Measurements from ENCODE around the gene ATL3.
"Not testable (repeated sequence)": the region's sequence is repeated elsewhere in the genome, so short reads cannot be mapped to it uniquely, and the experiment has no call there.

Gene ATL3

DNA sequence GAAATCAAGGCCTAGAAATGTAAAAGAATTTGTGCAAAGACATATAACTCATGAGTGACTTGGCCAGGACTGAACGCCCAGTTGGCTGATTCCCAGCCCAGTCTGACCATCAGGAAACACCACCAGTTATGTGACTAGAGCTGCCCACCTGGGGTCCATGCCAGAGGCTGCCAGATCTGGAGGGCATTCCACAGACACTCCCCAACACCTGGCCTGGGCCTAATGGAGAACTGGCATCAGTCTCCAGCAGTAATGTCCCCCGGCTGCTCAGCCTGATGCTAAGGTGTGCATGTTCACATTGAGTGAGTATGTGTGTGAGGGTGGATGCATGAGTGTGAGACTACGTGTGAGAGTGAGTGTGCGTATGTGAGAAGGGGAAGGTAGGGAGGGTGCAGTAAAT lies 72.6 kb downstream of the ATL3 start:
- no peak overlapping the region for H3K27ac ChIP-seq
- H3K9ac ChIP-seq = no peak overlapping the region
- no peak overlapping the region for H3K4me2 ChIP-seq
- TF ChIP-seq Cebpa-rat (IDR thresholded peaks at IDR 0.05) = no peak
- no peaks in the 10 kb centered on the region for H3K36me3 ChIP-seq
- no peaks in the 10 kb centered on the region for H4K20me1 ChIP-seq
- no peaks in the 10 kb centered on the region; a peak in 1 of 20 replicates for H3K4me1 ChIP-seq
- H3K4me3 ChIP-seq = no peak overlapping the region
- peaks cover 0 to 4% (median 0%) of the 10 kb centered on the region in 11 experiments; a peak in 1 of 22 replicates for H3K9me3 ChIP-seq (replicated peaks in 1 of 11)
- H3K27me3 ChIP-seq = no peaks in the 10 kb centered on the region

DNA sequence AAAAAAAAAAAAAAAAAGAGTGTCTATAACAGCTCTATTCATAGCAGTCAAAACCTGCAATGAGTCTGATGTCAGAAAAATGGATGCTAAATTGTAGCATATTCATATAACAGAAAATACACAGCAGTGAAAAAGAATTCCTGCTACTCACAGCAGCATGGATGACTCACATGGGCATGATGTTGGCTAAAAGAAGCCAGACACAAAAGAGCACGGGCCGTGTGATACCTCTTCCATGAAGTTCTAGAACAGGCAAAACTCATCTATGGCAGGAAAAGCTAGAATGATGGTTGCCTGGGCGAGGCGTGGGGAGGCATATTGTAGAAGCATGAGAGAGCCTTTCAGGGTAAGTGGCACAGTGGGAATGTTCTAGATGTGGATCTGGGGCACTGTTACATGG lies 75.9 kb downstream of the ATL3 start:
- Histone ChIP-seq H3K4me1 (no peaks in the 10 kb centered on the region), H3K27me3 (no peaks in the 10 kb centered on the region), H3K4me2 (no peak overlapping the region), H3K9me3 (replicated peaks in 1 of 11) (peaks cover 0 to 4% (median 0%) of the 10 kb centered on the region in 11 experiments; a peak in 1 of 22 replicates), H4K20me1 (no peaks in the 10 kb centered on the region), H3K36me3 (no peaks in the 10 kb centered on the region), H3K4me3 (no peak overlapping the region), H3K27ac (no peak overlapping the region), H3K9ac (no peak overlapping the region)
- TF ChIP-seq Cebpa-rat (IDR thresholded peaks at IDR 0.05) = no peak

- Histone ChIP-seq H3K27me3 (no peaks in the 10 kb centered on the region), H4K20me1 (no peaks in the 10 kb centered on the region), H3K9me3 (replicated peaks in 1 of 11) (peaks cover 0 to 4% (median 0%) of the 10 kb centered on the region in 11 experiments; a peak in 1 of 22 replicates), H3K36me3 (no peaks in the 10 kb centered on the region), H3K4me3 (no peak overlapping the region), H3K4me1 (peaks cover 0 to 4% (median under 1%) of the 10 kb centered on the region in 10 experiments; a peak in 5 of 20 replicates), H3K4me2 (no peak overlapping the region), H3K27ac (no peak overlapping the region), H3K9ac (no peak overlapping the region)
- TF ChIP-seq Cebpa-rat (IDR thresholded peaks at IDR 0.05) = no peak
Measured at GRCh38 chr11:63592975-63593395, 78.2 kb downstream of the ATL3 start.

DNA sequence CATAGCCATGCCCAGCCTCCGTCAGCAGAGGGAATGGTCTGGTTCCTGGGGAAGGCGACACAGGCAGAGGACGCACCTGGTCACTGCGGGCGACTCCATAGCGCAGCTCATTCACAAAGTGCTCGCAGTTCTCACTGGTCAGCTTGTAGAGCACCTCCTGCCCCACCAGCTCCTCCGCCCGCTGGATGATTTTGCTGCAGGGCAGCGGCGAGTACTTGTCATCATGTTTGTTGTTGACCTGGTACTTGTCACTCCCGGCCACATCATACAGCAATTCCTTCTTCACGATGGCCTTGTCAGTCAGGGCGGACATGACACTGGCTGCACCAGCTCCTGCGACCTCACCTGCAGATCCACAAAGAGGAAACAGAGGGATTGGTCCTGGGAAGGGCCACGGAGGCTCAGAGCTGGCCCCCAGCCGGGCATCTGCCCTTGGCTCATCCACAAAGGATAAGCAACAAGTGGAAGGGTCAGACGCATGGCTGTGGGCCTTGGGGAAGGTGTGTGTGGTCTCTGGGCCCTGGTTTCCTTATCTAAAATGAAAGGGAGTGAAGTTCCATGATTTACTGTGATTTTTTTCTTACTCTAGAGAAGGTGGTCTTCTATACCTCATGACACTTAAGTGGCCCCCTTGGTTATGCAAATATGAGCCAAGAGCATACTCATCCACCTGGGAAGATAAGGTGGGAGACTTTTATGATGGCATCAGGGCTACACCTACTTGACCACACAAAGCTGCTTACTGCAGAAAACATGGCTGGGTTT lies 81.0 kb downstream of the ATL3 start:
- no peak overlapping the region for H3K4me3 ChIP-seq
- peaks cover 0 to 10% (median 3%) of the 10 kb centered on the region in 10 experiments; a peak in 5 of 20 replicates for H3K4me1 ChIP-seq
- no peak overlapping the region for H3K27ac ChIP-seq
- no peaks in the 10 kb centered on the region for H3K36me3 ChIP-seq
- H3K9me3 ChIP-seq (replicated peaks in 1 of 11) = no peaks in the 10 kb centered on the region
- H3K9ac ChIP-seq = no peak overlapping the region
- H3K27me3 ChIP-seq = no peaks in the 10 kb centered on the region
- H4K20me1 ChIP-seq = no peaks in the 10 kb centered on the region
- TF ChIP-seq Cebpa-rat (IDR thresholded peaks at IDR 0.05) = no peak
- H3K4me2 ChIP-seq = no peak overlapping the region

GRCh38 chr11:63589000-63589399 lies 82.2 kb downstream of the ATL3 start:
- no peak for TF ChIP-seq Cebpa-rat (IDR thresholded peaks at IDR 0.05)
- Histone ChIP-seq H3K36me3 (no peaks in the 10 kb centered on the region), H3K4me3 (no peak overlapping the region), H3K27me3 (no peaks in the 10 kb centered on the region), H3K9me3 (replicated peaks in 1 of 11) (no peaks in the 10 kb centered on the region), H3K9ac (no peak overlapping the region), H3K4me1 (peaks cover 0 to 10% (median 3%) of the 10 kb centered on the region in 10 experiments; a peak in 5 of 20 replicates), H4K20me1 (no peaks in the 10 kb centered on the region), H3K4me2 (no peak overlapping the region), H3K27ac (no peak overlapping the region)

GRCh38 chr11:63586451-63587166 lies 84.6 kb downstream of the ATL3 start:
- H3K9ac ChIP-seq = no peak overlapping the region
- H3K4me3 ChIP-seq = no peak overlapping the region
- peaks cover 0 to 10% (median 3%) of the 10 kb centered on the region in 10 experiments; a peak in 5 of 20 replicates for H3K4me1 ChIP-seq
- no peaks in the 10 kb centered on the region for H3K36me3 ChIP-seq
- no peaks in the 10 kb centered on the region for H4K20me1 ChIP-seq
- no peaks in the 10 kb centered on the region for H3K27me3 ChIP-seq
- no peak overlapping the region for H3K4me2 ChIP-seq
- no peak for TF ChIP-seq Cebpa-rat (IDR thresholded peaks at IDR 0.05)
- H3K9me3 ChIP-seq (replicated peaks in 1 of 11) = peaks cover 6 to 20% (median 16%) of the 10 kb centered on the region in 11 experiments
- H3K27ac ChIP-seq = no peak overlapping the region

DNA sequence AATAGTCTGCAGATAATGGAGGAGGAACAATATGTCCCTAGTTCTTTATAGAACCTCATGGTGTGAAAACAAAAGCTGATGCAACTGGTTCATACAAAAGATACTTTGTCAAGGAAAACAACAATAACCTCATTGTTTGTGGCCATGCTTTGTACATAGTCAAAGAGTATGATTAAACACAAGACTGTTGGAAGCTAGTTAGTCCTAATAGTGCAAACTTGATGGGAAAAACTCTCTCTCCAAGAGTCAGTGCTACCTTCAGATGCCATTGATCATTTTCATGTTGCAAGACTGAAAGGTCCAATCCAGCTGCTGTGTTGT lies 87.9 kb downstream of the ATL3 start:
- H3K9me3 ChIP-seq (replicated peaks in 1 of 11) = peaks cover 27 to 41% (median 35%) of the 10 kb centered on the region in 11 experiments
- no peak overlapping the region for H3K9ac ChIP-seq
- no peak overlapping the region for H3K4me2 ChIP-seq
- no peak for TF ChIP-seq Cebpa-rat (IDR thresholded peaks at IDR 0.05)
- H4K20me1 ChIP-seq = no peaks in the 10 kb centered on the region
- H3K36me3 ChIP-seq = no peaks in the 10 kb centered on the region; a peak in 1 of 22 replicates
- H3K27ac ChIP-seq = no peak overlapping the region
- peaks cover 0 to 10% (median 3%) of the 10 kb centered on the region in 10 experiments; a peak in 5 of 20 replicates for H3K4me1 ChIP-seq
- H3K4me3 ChIP-seq = no peak overlapping the region
- H3K27me3 ChIP-seq = no peaks in the 10 kb centered on the region

GRCh38 chr11:63581224-63581623 lies 90.0 kb downstream of the ATL3 start:
- H3K4me1 ChIP-seq, H3K4me2 ChIP-seq, H3K9ac ChIP-seq, H3K27ac ChIP-seq, H3K4me3 ChIP-seq, H3K27me3 ChIP-seq, H4K20me1 ChIP-seq, H3K36me3 ChIP-seq: not testable (repeated sequence)
- H3K9me3 ChIP-seq (replicated peaks in 1 of 11) = peaks cover 27 to 50% (median 38%) of the 10 kb centered on the region in 11 experiments

- not testable (repeated sequence) for H3K4me2 ChIP-seq, H4K20me1 ChIP-seq, H3K36me3 ChIP-seq, H3K27me3 ChIP-seq, H3K4me3 ChIP-seq, H3K9ac ChIP-seq, H3K27ac ChIP-seq
- Histone ChIP-seq H3K4me1 (peaks cover 10 to 14% (median 13%) of the 10 kb centered on the region in 10 experiments), H3K9me3 (replicated peaks in 1 of 11) (peaks cover 27 to 50% (median 38%) of the 10 kb centered on the region in 11 experiments)
Measured at GRCh38 chr11:63578882-63579281, 92.3 kb downstream of the ATL3 start.
